IMR-90 (cell line): ENCODE data around the gene RAB41.

Experiments
- BHLHE40 ChIP-seq: fragments of 150-350 bp; IDR thresholded peaks from 2 replicates; pipeline ENCODE4 v1.6.1; 2016; ENCODE audit warnings: mild to moderate bottlenecking, low read depth, low read length
- CTCF ChIP-seq: conservative IDR thresholded peaks from 2 replicates; pipeline ENCODE4 v1.5.1; 2012; ENCODE audit warnings: mild to moderate bottlenecking, low read depth, low read length, improper control_type of control experiment
- ELK1 ChIP-seq: fragments of 150-350 bp; IDR thresholded peaks from 2 replicates; pipeline ENCODE4 v1.6.1; 2016; ENCODE audit warnings: low read depth, mild to moderate bottlenecking, low read length, moderate library complexity, borderline replicate concordance
- MAFK ChIP-seq: IDR thresholded peaks from 2 replicates; pipeline ENCODE4 v1.6.1; 2012; ENCODE audit warnings: low read depth, low read length, improper control_type of control experiment
- POLR2A ChIP-seq: IDR thresholded peaks from 2 replicates; pipeline ENCODE4 v1.6.1; 2012; ENCODE audit warnings: mild to moderate bottlenecking, low read depth, low read length
- RFX5 ChIP-seq: IDR thresholded peaks from 2 replicates; pipeline ENCODE4 v1.8.0; 2012; ENCODE audit warnings: low read depth, mild to moderate bottlenecking, low read length, moderate library complexity

GRCh38 chrX:70244881-70245280 lies 37.1 kb upstream of the RAB41 start:
- TF ChIP-seq CTCF (no peak), POLR2A (no peak), BHLHE40 (no peak), RFX5 (no peak), MAFK (no peak), ELK1 (no peak)
